SK-N-MC (cell line): ENCODE results near the gene TXN2.
"Not testable (repeated sequence)": the region's sequence is repeated elsewhere in the genome, so short reads cannot be mapped to it uniquely, and the experiment has no call there.

Experiments
- DNase-seq: peaks from one replicate; pipeline ENCODE4 v3.0.0-alpha.2; 2011; ENCODE audit warnings: low read depth, low spot score
- H3K27ac ChIP-seq: fragments of 200-600 bp; sonication (generic); 2 replicates; pipeline ENCODE4 v1.5.1; 2016; ENCODE audit warnings: mixed run types
- H3K36me3 ChIP-seq: fragments of 200-600 bp; sonication (generic); 2 replicates; pipeline ENCODE4 v1.6.1; 2017; ENCODE audit warnings: antibody characterized with exemption, low read length, mixed read lengths; ENCODE audit not compliant: insufficient read depth
- H3K4me3 ChIP-seq: fragments of 200-600 bp; sonication (generic); 2 replicates; pipeline ENCODE4 v1.5.1; 2016
- H3K9ac ChIP-seq: fragments of 200-600 bp; sonication (generic); 2 replicates; pipeline ENCODE4 v1.8.0; 2017; ENCODE audit warnings: mixed run types, mixed read lengths; ENCODE audit not compliant: insufficient read length
- H3K9me3 ChIP-seq: fragments of 200-600 bp; sonication (generic); 2 replicates; pipeline ENCODE4 v1.6.1; 2017; ENCODE audit warnings: low read depth, mild to moderate bottlenecking, antibody characterized with exemption, low read length, moderate library complexity, mixed read lengths
- EZH2 ChIP-seq: fragments of 200-600 bp; sonication (generic); IDR thresholded peaks from one replicate; pipeline ENCODE4 v1.6.1; 2017; ENCODE audit warnings: antibody characterized with exemption
- FOXP2 ChIP-seq: optimal IDR thresholded peaks from 2 replicates; pipeline ENCODE3; 2011; ENCODE audit warnings: mild to moderate bottlenecking, moderate library complexity; ENCODE audit not compliant: insufficient read depth; ENCODE audit errors: extremely low read length, control extremely low read depth
- POLR2AphosphoS5 ChIP-seq: IDR thresholded peaks from 2 replicates; pipeline ENCODE4 v1.6.1; 2012; ENCODE audit warnings: mild to moderate bottlenecking, low read depth, low read length, borderline replicate concordance

Gene TXN2

GRCh38 chr22:36432592-36433317 lies 48.7 kb downstream of the TXN2 start:
- no peak for DNase-seq
- H3K4me3 ChIP-seq = no peak overlapping the region
- TF ChIP-seq POLR2AphosphoS5 (no peak), EZH2 (no peak), FOXP2 (no peak)
- no peaks in the 10 kb centered on the region for H3K36me3 ChIP-seq
- H3K9ac ChIP-seq = no peak overlapping the region
- H3K9me3 ChIP-seq = no peaks in the 10 kb centered on the region
- no peak overlapping the region for H3K27ac ChIP-seq

- no peak overlapping the region for H3K27ac ChIP-seq
- no peak for TF ChIP-seq FOXP2
- no peak for TF ChIP-seq POLR2AphosphoS5
- no peak for TF ChIP-seq EZH2
- no peak for DNase-seq
- no peaks in the 10 kb centered on the region for H3K36me3 ChIP-seq
- H3K9me3 ChIP-seq = no peaks in the 10 kb centered on the region
- H3K4me3 ChIP-seq = no peak overlapping the region
- no peak overlapping the region for H3K9ac ChIP-seq
Observed at GRCh38 chr22:36431977-36432376, 49.5 kb downstream of the TXN2 start.

- no peak for DNase-seq
- Histone ChIP-seq H3K9me3 (no peaks in the 10 kb centered on the region), H3K4me3 (no peak overlapping the region), H3K9ac (no peak overlapping the region), H3K36me3 (no peaks in the 10 kb centered on the region), H3K27ac (no peak overlapping the region)
- TF ChIP-seq EZH2 (no peak), POLR2AphosphoS5 (no peak), FOXP2 (no peak)
Observed at GRCh38 chr22:36430863-36431262, 50.6 kb downstream of the TXN2 start.

- not testable (repeated sequence) for H3K27ac ChIP-seq, DNase-seq, H3K4me3 ChIP-seq, H3K9ac ChIP-seq, H3K36me3 ChIP-seq, H3K9me3 ChIP-seq
Observed at GRCh38 chr22:36427952-36428351, 53.5 kb downstream of the TXN2 start.

- no peaks in the 10 kb centered on the region for H3K9me3 ChIP-seq
- H3K27ac ChIP-seq = no peak overlapping the region
- H3K4me3 ChIP-seq = no peak overlapping the region
- no peak for DNase-seq
- no peaks in the 10 kb centered on the region for H3K36me3 ChIP-seq
- TF ChIP-seq EZH2 (no peak), POLR2AphosphoS5 (no peak)
- no peak overlapping the region for H3K9ac ChIP-seq
Observed at GRCh38 chr22:36425977-36426523, 55.4 kb downstream of the TXN2 start.

- H3K27ac ChIP-seq = no peak overlapping the region
Observed at GRCh38 chr22:36424901-36425579, 56.4 kb downstream of the TXN2 start.

GRCh38 chr22:36424466-36424865 lies 57.0 kb downstream of the TXN2 start:
- not testable (repeated sequence) for H3K9ac ChIP-seq, DNase-seq

More at GRCh38 chr22:36424901-36425579, 56.4 kb downstream of the TXN2 start:
- TF ChIP-seq EZH2 = no peak
- no peak for TF ChIP-seq FOXP2
- TF ChIP-seq POLR2AphosphoS5 = no peak
- no peak for DNase-seq
- H3K9me3 ChIP-seq = no peaks in the 10 kb centered on the region
- no peak overlapping the region for H3K9ac ChIP-seq
- H3K4me3 ChIP-seq = no peak overlapping the region
- no peaks in the 10 kb centered on the region for H3K36me3 ChIP-seq

GRCh38 chr22:36423461-36424404 lies 57.7 kb downstream of the TXN2 start:
- Histone ChIP-seq H3K9me3 (no peaks in the 10 kb centered on the region), H3K36me3 (no peaks in the 10 kb centered on the region), H3K9ac (no peak overlapping the region), H3K4me3 (no peak overlapping the region), H3K27ac (no peak overlapping the region)
- DNase-seq = no peak
- no peak for TF ChIP-seq EZH2

More at GRCh38 chr22:36424466-36424865, 57.0 kb downstream of the TXN2 start:
- H3K27ac ChIP-seq, H3K9me3 ChIP-seq, H3K36me3 ChIP-seq, H3K4me3 ChIP-seq: not testable (repeated sequence)
